Esophagus muscularis mucosa (tissue), 4 donors: ENCODE data around the gene NEDD1. TPM values are rescaled to one million over a fixed set of nuclear protein-coding genes. Genes with fewer than 3 reads are reported as not detected.

Experiments
- DNase-seq: peaks from one replicate; pipeline ENCODE4 v3.0.0-alpha.2; 2017; ENCODE audit errors: extremely low spot score
- H3K27ac ChIP-seq, 4 donors: fragments of 200-600 bp; sonication (generic); replicated peaks in 1 of 4; 1 replicate in 3 of 4; 2 replicates in 1 of 4; pipeline ENCODE4 v1.5.1; 2016 to 2019; ENCODE audit warnings: mild to moderate bottlenecking in 1 of 4
- H3K27me3 ChIP-seq, 4 donors: fragments of 200-600 bp; sonication (generic); one replicate each; pipeline versions ENCODE4 v1.5.1 to v1.6.0; 2016 to 2019
- H3K36me3 ChIP-seq, 4 donors: fragments of 200-600 bp; sonication (generic); one replicate each; pipeline ENCODE4 v1.5.1; 2016 to 2019
- H3K4me1 ChIP-seq, 4 donors: fragments of 200-600 bp; sonication (generic); one replicate each; pipeline ENCODE4 v1.5.1; 2016 to 2019
- H3K4me3 ChIP-seq, 4 donors: fragments of 200-600 bp; sonication (generic); 1 replicate in 2 of 4; 2 replicates in 2 of 4; pipeline ENCODE4 v1.5.1; 2016 to 2019; ENCODE audit warnings: mild to moderate bottlenecking in 4 of 4, moderate library complexity in 1 of 4
- H3K9me3 ChIP-seq, 4 donors: fragments of 200-600 bp; sonication (generic); 1 replicate in 3 of 4; 2 replicates in 1 of 4; pipeline ENCODE4 v1.5.1; 2016 to 2019
- EP300 ChIP-seq: sonication (generic); formaldehyde crosslinking; IDR thresholded peaks from one replicate; pipeline ENCODE4 v1.6.1; 2017; ENCODE audit warnings: antibody characterized with exemption
- POLR2A ChIP-seq: fragments of 450-650 bp; IDR thresholded peaks from one replicate; pipeline ENCODE4 v1.6.1; 2017; ENCODE audit warnings: antibody characterized with exemption, moderate library complexity, mild to moderate bottlenecking, low read depth
- POLR2AphosphoS5 ChIP-seq, 2 donors: sonication (generic); formaldehyde crosslinking; IDR thresholded peaks; one replicate each; pipeline ENCODE4 v1.6.1; 2017; ENCODE audit warnings: antibody characterized with exemption in 2 of 2
- WGBS: methylation state at CpG from one replicate; pipeline ENCODE4 v1.1.5; 2018; 5-methylcytosine and 5-hydroxymethylcytosine counted together
- intact Hi-C: fragments of 100-400 bp; cut with DNase I; formaldehyde crosslinking; loops from one replicate; pipeline ENCODE4 v1.15.1; 2023
- small RNA-seq, 3 donors: library from RNA; depleted of rRNA; stranded (forward); fragments of <200 nt; gene quantifications; one replicate each; pipeline ENCODE3, GENCODE V24; 2016
- total RNA-seq, 4 donors: library from RNA; depleted of rRNA; stranded (reverse); fragments of >200 nt; gene quantifications; one replicate each; pipeline versions ENCODE4 v1.1.0 to v1.2.1, GENCODE V29; 2016
- TF ChIP-seq, protein P1 (sequence below), 3 experiments: fragments of 200-600 bp in 2 of 3; fragments of 450-650 bp in 1 of 3; sonication (generic) in 2 of 3; IDR thresholded peaks; one replicate each; pipeline ENCODE4 v1.5.1; 2017 to 2019; ENCODE audit warnings: antibody characterized with exemption in 3 of 3, mild to moderate bottlenecking in 2 of 3, moderate library complexity in 1 of 3

Gene NEDD1
- total RNA-seq, 4 donors from 2014 or later = 16.2 to 27.0 (median 17.4) TPM

DNA sequence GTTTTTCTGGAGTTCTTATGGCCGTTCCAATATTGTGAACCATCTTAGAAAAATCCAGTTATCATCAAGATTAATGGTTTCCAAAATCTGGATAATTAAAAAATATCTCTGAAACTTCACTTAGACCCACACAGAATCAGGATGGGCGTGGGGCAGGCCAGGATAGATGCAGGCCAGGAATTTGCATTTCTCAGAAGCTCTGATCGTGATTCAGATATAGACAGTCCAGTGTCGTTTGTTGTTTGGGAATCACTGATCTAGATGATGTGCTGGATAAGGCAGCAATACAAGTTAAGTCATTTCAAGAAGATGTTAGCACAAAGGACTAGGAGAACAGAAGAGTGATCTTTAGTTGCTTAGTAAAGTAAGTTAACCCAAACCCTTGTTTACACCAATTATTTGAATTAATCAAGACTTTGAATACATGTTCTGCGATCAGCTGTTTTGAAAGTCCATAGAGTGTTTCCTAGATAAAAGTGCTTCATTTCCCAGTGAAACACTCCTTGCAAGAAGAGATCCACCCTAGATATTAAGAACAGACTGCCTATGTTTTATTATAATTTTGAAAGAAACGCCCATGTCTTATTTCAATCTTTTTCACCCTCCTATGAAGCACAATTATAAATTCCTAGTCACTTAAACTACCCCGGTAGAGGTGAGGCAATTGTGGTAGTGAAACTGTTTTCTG is 90.9 kb downstream of the NEDD1 start:
- DNase-seq = no peak
- peaks cover 0 to 5% (median 0%) of the 10 kb centered on the region in 4 donors for H3K27me3 ChIP-seq
- no peaks in the 10 kb centered on the region for H3K9me3 ChIP-seq
- H3K36me3 ChIP-seq = no peaks in the 10 kb centered on the region
- H3K27ac ChIP-seq = no peak overlapping the region
- intact Hi-C loops = no loop called here
- 92% methylated on average over 7 of the region's 7 CpGs for WGBS
- H3K4me1 ChIP-seq = no peaks in the 10 kb centered on the region
- TF ChIP-seq EP300 = no peak
- no peak for TF ChIP-seq POLR2AphosphoS5 (IDR thresholded peaks at IDR 0.05)
- TF ChIP-seq, protein P1, sequence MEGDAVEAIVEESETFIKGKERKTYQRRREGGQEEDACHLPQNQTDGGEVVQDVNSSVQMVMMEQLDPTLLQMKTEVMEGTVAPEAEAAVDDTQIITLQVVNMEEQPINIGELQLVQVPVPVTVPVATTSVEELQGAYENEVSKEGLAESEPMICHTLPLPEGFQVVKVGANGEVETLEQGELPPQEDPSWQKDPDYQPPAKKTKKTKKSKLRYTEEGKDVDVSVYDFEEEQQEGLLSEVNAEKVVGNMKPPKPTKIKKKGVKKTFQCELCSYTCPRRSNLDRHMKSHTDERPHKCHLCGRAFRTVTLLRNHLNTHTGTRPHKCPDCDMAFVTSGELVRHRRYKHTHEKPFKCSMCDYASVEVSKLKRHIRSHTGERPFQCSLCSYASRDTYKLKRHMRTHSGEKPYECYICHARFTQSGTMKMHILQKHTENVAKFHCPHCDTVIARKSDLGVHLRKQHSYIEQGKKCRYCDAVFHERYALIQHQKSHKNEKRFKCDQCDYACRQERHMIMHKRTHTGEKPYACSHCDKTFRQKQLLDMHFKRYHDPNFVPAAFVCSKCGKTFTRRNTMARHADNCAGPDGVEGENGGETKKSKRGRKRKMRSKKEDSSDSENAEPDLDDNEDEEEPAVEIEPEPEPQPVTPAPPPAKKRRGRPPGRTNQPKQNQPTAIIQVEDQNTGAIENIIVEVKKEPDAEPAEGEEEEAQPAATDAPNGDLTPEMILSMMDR (IDR thresholded peaks at IDR 0.05) = no peak
- TF ChIP-seq POLR2A = no peak
- H3K4me3 ChIP-seq = no peak overlapping the region

DNA sequence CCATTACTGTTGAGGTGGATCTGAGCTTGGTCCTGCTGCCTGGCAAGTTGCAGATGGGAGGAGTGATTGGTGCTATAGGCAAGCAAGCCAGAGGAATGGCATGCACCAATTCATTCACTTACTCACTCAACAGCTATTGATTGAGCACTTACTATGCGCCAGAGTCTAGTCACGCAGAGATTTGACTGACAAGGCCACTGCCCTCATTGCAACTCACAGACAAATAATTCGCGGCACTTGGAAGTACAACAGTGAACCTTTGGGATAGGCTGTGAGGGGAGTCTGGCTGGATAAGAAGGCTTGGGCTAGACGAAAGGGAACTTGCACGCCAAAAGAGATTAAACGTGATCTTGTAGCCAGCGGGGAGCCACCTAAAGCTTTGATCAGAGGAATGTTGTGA is 96.2 kb downstream of the NEDD1 start:
- H3K27me3 ChIP-seq = peaks cover 0 to 11% (median 0%) of the 10 kb centered on the region in 4 donors
- DNase-seq = no peak
- no peaks in the 10 kb centered on the region for H3K9me3 ChIP-seq
- 96% methylated on average over 8 of the region's 8 CpGs for WGBS
- TF ChIP-seq, protein P1 (IDR thresholded peaks at IDR 0.05) = no peak
- no peak for TF ChIP-seq POLR2AphosphoS5 (IDR thresholded peaks at IDR 0.05)
- TF ChIP-seq EP300 = no peak
- TF ChIP-seq POLR2A = no peak
- no peaks in the 10 kb centered on the region for H3K36me3 ChIP-seq
- intact Hi-C loops = no loop called here
- H3K27ac ChIP-seq = no peak overlapping the region
- no peak overlapping the region for H3K4me3 ChIP-seq
- no peaks in the 10 kb centered on the region for H3K4me1 ChIP-seq

Small RNAs within 50 kb of the gene (small RNA-seq; reads per million reads assigned to genes)
- 0 reads per million in 3 donors for gene RF00019
